ENCODE data around the gene PRR7.

PRR7 gene

DNA sequence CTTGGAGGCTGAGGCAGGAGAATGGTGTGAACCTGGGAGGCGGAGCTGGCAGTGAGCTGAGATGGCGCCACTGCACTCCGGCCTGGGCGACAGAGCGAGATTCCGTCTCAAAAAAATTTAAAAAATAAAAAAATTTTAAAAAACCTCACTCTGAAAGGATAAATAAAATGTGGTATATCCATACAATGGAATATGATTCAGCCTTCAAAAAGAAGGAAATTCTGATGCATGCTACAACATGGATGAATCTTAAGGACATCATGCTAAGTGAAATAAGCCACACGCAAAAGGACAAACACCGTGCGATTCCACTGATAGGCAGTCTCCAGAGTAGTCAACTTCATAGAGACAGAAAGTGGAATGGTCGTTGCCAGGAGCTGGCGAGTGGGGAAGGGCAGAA is 18.4 kb downstream of the PRR7 start:
- no peaks in the 10 kb centered on the region for H3K9me3 ChIP-seq
- TF ChIP-seq CTCF (IDR thresholded peaks at IDR 0.05; ENCODE audit: low read depth, low read length) = no peak
- H3K4me3 ChIP-seq (ENCODE audit: low read depth, low read length) = no peak overlapping the region
- no peaks in the 10 kb centered on the region for H3K27me3 ChIP-seq
- H3K4me1 ChIP-seq = 0 out of 2 replicates have a peak, but pooled peaks cover 1% of the 10 kb centered on the region
- H3K36me3 ChIP-seq = peaks cover 71% of the 10 kb centered on the region
- DNase-seq = no peak

DNA sequence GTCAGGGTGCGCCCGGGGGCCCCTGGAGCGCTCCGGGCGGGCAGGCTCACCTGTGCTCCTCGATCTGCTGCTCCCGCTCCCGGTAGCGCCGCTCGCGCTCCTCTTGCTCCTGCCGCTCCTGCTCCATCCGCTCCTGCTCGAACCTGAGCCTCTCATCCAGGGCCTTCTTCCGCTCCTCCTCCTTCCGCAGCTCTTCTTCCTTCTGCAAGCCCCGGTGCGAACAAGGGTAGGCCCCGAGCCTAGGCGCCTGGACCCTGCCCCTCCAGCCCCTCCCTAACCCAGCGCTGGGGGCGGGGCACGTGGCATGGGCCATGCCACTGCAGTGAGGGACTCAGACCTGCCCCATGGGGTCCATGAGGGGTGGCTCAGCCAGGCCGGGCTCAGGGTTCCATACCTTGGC is 20.2 kb downstream of the PRR7 start:
- no peak for DNase-seq
- Histone ChIP-seq H3K4me1 (peaks cover 10% of the 10 kb centered on the region), H3K27me3 (no peaks in the 10 kb centered on the region), H3K36me3 (peaks cover 73% of the 10 kb centered on the region), H3K4me3 (ENCODE audit: low read depth, low read length) (no peak overlapping the region), H3K9me3 (no peaks in the 10 kb centered on the region)
- TF ChIP-seq CTCF (IDR thresholded peaks at IDR 0.05; ENCODE audit: low read depth, low read length) = no peak

DNA sequence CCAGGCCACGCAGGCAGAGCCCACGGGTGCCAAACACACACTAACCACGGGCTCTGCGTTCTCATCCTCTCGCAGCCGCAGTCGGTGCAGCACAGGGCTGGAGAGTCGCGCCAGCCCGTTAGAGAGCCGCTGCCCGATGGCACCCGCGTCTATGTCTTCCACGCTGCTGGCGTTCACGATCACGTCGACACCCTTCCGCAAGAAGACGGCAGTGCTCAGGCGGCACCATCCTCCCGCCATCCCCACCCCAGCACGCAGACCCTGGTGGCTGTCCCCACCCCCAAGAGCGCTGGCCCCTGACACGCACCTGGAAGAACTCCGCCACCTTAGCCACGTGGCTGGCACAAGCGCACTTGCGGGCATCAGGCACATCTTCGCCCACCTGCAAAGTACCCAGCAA is 20.8 kb downstream of the PRR7 start:
- H3K4me3 ChIP-seq (ENCODE audit: low read depth, low read length) = no peak overlapping the region
- no peak for TF ChIP-seq CTCF (IDR thresholded peaks at IDR 0.05; ENCODE audit: low read depth, low read length)
- DNase-seq = no peak
- H3K27me3 ChIP-seq = no peaks in the 10 kb centered on the region
- no peaks in the 10 kb centered on the region for H3K9me3 ChIP-seq
- peaks cover 79% of the 10 kb centered on the region for H3K36me3 ChIP-seq
- peaks cover 13% of the 10 kb centered on the region for H3K4me1 ChIP-seq

- DNase-seq = no peak
- H3K36me3 ChIP-seq = peaks cover 82% of the 10 kb centered on the region
- peaks cover 13% of the 10 kb centered on the region for H3K4me1 ChIP-seq
- no peaks in the 10 kb centered on the region for H3K9me3 ChIP-seq
- no peak for TF ChIP-seq CTCF (IDR thresholded peaks at IDR 0.05; ENCODE audit: low read depth, low read length)
- no peak overlapping the region for H3K4me3 ChIP-seq (ENCODE audit: low read depth, low read length)
- no peaks in the 10 kb centered on the region for H3K27me3 ChIP-seq
These were observed 21.7 kb downstream of the PRR7 start for GRCh38 chr5:177468329-177468684.

DNA sequence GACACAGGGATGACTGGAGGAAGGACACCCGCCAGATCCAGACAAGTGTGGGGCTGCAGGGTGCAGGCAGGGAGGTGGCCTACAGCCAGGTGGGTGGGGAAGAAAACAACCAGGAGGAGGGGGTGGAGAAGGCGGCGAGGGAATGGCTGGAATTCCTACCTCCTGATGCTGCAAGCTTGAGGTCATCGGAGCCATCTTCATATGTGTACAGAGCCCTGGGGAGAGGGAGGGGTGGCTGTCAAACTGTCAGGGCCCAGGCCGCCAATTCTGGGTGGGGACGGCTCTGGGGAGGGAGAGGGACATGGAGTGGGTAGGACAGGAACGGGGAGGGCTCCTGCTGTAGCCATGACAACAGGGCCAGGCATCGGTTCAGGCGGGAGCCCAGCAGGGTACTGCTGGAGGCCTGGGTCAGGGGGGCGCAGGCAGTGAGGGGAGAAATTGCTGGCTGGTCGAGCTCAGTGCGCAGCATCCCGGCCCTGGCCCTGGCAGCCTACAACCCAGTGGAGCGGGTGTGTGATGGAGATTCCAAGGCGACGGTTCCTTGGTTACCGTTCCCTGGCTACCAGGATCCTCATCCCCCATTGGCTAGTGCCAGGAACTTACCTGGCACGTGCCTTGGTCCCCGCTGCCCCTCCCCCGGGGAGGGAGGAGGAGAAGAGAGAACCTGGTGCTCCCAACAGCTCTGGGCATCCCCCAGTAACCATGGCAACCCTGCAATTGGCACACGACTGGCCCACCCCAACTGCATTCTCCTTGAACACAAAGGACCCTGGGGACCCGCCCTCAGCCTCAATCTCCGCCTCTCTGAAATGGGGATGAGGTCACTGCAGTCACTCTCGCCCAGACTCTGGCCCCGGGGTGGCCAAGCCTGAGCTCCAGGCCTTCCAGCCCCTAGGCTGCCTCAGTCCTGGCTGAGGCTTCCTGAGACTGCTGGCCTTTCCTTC is 22.3 kb downstream of the PRR7 start:
- DNase-seq = no peak
- peaks cover 13% of the 10 kb centered on the region for H3K4me1 ChIP-seq
- H3K36me3 ChIP-seq = peaks cover 77% of the 10 kb centered on the region
- H3K4me3 ChIP-seq (ENCODE audit: low read depth, low read length) = no peak overlapping the region
- no peak for TF ChIP-seq CTCF (IDR thresholded peaks at IDR 0.05; ENCODE audit: low read depth, low read length)
- no peaks in the 10 kb centered on the region for H3K27me3 ChIP-seq
- no peaks in the 10 kb centered on the region for H3K9me3 ChIP-seq
